ENCODE measurements around the gene ENO2.
"Not testable (repeated sequence)": the region's sequence is repeated elsewhere in the genome, so short reads cannot be mapped to it uniquely, and the experiment has no call there.

The ENO2 gene

DNA sequence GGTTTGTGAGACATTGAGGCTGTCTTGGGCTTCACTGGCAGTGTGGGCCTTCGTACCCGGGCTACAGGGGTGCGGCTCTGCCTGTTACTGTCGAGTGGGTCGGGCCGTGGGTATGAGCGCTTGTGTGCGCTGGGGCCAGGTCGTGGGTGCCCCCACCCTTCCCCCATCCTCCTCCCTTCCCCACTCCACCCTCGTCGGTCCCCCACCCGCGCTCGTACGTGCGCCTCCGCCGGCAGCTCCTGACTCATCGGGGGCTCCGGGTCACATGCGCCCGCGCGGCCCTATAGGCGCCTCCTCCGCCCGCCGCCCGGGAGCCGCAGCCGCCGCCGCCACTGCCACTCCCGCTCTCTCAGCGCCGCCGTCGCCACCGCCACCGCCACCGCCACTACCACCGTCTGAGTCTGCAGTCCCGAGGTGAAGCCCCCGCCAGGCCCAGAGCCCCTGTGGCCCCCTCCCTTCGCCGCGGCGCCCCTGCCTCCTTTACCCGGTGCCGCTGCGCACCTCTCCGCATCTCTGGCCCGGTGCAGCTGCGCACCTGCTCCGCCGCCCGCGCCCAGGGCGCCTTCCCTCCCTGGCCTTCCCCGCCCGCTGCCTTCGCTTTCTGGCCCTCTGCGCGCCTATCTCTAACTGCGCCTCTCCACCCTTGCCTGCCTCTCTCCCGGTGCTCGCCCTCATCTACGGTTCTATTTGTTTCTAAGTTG is at the start of gene ENO2:
Gene ENO2, plus strand, starts transcription at position 335 of the 701 bp plus-strand sequence. CDS start 1,253 bp downstream, outside the sequence.
- peak; percentile 71 to 75 for DNase-seq (ENCODE audit: low read depth in 1 of 2, low spot score in 1 of 2)

DNA sequence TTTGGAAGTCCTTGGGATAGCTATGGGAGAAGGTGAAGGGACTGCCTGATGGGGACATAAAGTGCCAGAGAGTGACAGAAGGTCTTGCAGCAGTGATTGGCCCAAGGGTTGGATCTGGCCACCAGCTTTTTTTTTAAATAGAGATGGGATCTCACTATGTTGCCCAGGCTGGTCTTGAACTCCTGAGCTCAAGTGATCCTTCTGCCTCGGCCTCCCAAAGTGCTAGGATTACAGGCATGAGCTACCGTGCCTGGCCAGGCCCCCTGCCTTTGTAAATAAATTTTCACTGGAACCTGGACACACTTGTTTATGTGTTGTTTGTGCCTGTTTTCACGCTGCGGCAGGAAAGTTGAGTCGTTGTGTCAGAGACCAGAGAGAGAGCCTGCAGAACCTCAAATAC is 49.1 kb upstream of the ENO2 start:
- DNase-seq (ENCODE audit: low read depth in 1 of 2, low spot score in 1 of 2), result not testable (repeated sequence)

DNA sequence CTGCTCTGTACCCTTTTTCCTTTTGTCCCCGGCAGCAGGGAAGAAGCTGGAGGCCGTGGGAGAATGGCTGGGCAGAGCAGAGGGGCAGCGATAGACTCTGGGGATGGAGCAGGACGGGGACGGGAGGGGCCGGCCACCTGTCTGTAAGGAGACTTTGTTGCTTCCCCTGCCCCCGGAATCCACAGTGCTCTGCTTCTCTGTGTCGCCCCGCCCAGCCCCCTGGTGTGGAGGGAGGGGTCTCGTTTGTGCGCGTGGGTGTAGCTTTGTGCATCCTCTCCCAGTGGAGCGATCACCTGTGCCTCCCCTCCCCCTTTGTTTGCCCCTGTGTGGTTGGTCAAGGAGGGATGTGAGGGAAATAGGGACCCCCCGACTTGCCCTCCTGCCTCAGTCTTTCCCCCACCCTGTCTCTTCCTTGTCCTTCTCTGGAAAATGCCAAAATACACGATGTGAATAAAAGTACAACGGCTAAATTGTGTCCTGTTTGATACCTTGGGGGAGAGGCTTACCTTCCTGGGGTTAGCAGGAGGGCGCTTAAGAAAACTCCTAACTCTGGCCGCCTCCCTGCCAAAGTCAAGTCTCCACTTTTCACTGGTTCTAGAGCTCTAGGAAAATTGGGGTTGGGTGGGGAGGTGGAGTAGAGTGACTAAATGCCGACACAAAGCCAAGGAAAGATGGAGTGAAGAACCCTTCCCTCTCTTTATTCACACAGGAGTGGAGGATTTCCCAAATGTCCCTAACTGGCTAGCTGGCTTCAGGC is 48.0 kb upstream of the ENO2 start:
- DNase-seq (ENCODE audit: low read depth in 1 of 2, low spot score in 1 of 2), result no peak

DNA sequence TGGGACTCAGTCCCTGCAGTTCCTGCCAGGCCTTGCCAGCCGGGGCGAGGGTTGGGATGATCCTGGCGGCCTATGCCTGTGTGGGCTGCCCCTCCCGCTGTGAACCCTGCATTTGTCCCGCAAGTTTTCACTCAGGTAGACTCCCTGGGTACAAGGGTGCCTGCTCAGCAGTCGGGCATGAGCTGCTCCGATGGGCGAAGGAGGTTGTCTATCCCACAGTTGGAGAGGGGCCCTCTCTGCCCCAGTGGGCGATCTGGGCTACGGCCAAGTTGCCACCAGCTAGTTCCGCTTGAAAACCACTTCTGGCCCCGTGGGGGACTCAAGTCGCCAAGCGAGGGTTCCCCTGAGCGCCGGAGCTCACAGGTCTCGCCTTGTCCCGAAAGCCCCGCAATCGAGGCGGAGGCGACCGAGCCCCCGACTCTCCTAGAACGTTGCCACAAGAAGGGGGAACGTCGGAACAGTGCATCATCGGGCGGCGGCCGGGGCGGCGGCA is 47.4 kb upstream of the ENO2 start:
- no peak for DNase-seq (ENCODE audit: low read depth in 1 of 2, low spot score in 1 of 2)

DNA sequence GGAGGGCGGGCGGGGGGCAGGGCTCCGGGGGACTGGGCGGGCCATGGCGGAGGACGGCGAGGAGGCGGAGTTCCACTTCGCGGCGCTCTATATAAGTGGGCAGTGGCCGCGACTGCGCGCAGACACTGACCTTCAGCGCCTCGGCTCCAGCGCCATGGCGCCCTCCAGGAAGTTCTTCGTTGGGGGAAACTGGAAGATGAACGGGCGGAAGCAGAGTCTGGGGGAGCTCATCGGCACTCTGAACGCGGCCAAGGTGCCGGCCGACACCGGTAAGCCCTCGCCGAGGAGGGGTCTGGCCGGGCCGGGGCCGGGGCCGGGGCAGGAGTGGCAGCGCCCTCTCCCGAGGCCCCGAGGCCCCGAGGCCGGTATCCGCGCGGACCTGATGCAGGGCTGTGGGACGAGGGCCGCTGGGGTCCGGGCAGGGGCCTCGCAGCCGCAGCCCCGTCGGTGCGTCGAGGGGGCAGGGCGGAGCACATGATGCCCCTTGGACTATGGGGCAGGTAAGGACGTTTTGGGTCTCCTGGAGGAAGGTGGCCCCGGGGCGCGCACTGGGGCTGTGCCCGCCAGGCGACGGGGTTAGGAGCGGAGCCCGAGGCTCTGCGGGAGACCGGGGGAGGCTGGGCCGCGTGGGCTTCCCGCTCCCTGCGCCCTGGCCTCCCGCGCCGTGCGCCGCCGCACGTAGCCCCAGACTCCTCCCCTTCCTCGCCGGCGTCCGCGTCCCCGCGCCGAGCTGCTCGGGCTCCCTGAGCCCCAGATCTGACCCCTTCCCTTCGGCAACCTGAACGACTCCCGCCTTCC is 46.8 kb upstream of the ENO2 start, which contains the start of gene TPI1:
Gene TPI1, plus strand, starts transcription at position 119 of the 798 bp plus-strand sequence. Its CDS starts 36 bp downstream, at position 155.
- DNase-seq (ENCODE audit: low read depth in 1 of 2, low spot score in 1 of 2), result peak; percentile 61 to 74

DNA sequence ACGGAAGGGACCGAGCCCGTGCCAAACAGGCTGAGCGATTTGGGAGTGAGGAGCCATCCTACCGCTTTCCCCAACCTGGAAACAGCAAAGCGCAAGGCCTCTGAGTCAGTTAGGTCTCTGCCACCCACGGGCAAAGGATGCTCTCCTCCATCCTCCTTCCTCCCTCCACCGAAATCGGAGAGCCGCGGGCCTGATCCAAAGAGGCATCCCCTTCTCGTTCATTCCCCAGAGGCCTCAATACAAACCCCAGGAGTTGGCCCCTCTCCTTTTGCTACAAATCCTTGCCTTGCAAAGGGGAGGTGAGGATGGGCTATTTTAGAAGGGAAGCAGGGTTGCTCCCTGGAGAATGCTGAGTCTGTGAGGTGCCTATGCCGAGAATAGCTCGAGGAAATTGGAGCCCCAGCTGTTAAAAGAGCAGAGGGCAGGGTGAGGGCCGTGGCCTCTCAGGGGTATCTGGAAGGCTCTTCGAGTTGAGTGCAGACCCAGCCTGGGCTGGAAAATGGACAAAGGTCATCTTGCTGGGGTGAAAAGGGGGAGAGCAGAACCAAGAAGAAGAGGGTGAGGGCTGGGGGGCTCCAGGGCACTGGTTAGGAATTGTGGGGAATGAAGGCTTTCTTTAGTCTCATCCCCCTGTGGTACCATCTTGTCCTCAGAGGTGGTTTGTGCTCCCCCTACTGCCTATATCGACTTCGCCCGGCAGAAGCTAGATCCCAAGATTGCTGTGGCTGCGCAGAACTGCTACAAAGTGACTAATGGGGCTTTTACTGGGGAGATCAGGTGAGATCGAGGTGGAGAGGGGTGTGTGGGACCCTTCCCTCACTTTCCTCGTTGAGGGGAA is 46.0 kb upstream of the ENO2 start:
- DNase-seq (ENCODE audit: low read depth in 1 of 2, low spot score in 1 of 2), result no peak

DNA sequence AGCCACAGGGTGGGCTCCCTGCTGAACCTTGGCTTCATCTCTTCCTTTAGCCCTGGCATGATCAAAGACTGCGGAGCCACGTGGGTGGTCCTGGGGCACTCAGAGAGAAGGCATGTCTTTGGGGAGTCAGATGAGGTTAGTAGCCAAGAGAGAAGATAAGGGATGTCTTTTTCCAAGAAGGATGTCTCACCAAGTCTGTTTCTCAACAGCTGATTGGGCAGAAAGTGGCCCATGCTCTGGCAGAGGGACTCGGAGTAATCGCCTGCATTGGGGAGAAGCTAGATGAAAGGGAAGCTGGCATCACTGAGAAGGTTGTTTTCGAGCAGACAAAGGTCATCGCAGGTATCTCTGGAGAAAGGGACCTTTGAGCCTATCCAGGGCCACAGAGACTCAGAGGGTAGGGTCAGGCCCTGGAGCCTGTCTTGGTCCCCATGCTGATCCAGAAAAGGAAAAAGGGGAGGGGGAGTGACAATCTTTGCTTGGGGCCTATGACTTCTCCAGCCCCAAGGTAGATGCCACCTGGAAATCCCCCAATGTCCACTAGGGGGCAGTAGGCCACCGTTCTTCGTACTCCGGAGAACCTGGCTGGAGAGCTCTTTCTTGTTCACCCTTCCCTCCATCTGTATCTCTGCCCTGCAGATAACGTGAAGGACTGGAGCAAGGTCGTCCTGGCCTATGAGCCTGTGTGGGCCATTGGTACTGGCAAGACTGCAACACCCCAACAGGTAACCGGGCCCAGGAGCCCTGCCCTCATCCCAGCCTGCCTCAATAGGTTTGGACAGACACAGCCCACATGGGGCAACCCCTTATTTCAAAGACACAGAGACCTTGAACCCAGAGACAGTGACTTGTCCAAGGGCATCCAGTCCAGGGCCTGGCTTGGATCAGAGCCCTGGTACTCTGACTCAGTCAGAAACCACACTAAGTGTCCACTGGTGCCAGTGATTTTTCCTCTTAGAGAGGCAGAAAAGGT is 45.0 kb upstream of the ENO2 start:
- peak; percentile 66 to 76 for DNase-seq (ENCODE audit: low read depth in 1 of 2, low spot score in 1 of 2)

DNA sequence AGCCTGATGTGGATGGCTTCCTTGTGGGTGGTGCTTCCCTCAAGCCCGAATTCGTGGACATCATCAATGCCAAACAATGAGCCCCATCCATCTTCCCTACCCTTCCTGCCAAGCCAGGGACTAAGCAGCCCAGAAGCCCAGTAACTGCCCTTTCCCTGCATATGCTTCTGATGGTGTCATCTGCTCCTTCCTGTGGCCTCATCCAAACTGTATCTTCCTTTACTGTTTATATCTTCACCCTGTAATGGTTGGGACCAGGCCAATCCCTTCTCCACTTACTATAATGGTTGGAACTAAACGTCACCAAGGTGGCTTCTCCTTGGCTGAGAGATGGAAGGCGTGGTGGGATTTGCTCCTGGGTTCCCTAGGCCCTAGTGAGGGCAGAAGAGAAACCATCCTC is 44.1 kb upstream of the ENO2 start:
- DNase-seq (ENCODE audit: low read depth in 1 of 2, low spot score in 1 of 2), result not testable (repeated sequence)

DNA sequence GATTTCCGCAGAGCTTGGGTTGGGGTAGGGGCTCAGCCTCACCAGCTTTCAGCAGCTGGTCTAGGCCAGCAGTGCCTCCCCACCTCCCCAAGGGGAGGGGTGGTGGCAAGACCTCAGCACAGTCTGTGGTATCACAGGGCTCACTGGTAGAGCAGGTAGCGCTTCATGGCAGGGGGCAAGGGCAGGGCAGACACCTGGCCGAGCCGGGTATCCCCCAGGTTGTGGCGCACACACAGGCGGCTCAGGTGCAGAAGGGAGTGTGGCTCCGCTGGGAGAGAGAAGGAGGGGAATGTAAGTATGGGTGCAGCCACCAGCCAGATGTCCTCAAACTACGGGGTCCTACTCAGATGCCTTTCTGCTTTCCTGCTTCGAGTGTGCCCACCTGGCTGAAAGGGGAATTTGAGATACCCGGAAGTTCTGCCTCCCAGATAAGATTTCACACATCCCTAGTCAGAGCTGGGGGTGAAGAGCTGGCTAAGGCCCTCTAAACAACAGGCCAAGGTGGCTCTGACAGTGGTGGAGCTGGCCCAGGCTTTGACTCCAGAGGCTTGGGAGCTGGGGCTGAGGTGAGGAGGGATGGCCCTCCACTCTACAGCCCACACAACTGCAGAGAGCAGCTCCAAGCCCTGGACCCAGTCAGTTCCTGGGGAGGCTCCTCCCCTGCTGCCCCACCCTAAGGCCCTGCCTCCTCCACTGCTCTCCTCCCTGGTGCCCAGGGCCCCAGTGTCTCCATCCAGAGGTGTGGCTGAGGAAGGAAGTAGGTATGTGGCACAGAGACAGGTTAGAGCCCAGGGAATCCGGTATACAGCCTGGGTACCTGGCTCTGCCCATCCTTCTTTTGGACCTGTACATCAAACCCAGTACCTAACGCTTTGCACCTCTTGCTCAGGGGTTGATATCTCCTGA is 43.1 kb upstream of the ENO2 start:
- no peak for DNase-seq (ENCODE audit: low read depth in 1 of 2, low spot score in 1 of 2)

DNA sequence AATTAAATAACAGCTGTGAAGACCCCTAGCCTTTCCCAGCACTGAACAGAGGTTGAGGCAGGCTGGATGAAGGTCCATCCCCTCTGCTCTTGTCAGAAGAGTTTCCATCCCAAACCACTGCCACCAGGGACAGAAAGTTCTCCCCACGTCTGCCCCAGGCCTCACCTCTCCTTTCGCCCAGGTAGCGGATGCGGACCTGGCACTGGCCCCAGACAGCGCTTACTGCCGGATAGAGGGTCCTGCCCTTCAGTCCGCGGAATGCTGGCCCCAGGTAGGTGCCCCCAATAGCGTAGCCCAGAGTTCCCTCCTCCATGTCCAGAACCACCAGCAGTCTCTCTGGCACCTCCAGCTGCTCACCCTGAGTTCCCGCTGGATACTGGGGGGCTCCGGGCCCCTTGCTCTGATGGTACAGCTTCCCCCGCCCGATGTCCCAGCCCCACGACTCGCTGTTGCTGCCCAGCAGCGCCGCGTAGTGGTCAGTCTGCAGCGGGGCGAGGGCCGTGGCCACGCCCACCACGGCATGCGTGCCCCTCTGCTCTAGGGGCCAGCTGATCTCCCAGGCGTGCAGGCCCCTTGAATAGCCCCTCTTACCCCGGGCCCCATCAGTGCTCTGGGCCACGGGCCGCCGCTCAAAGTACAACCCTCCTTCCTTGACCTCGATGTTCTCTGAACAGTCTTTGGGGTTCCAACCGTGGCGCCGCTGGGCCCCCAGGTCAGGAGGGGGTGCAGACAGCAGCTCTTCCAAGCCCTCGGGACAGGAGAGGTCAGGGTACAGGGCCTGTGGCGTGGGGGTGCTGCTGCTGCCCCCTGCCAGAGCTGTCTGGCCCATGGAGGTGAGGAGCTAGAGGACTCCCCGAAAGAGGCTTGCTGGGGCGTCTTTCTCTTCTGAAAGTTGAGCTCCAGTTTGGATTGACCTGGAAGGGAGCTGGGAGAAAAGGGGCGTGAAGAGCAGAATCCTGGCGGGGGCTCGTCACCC is 42.0 kb upstream of the ENO2 start:
- peak; percentile 77 to 81 for DNase-seq (ENCODE audit: low read depth in 1 of 2, low spot score in 1 of 2)

DNA sequence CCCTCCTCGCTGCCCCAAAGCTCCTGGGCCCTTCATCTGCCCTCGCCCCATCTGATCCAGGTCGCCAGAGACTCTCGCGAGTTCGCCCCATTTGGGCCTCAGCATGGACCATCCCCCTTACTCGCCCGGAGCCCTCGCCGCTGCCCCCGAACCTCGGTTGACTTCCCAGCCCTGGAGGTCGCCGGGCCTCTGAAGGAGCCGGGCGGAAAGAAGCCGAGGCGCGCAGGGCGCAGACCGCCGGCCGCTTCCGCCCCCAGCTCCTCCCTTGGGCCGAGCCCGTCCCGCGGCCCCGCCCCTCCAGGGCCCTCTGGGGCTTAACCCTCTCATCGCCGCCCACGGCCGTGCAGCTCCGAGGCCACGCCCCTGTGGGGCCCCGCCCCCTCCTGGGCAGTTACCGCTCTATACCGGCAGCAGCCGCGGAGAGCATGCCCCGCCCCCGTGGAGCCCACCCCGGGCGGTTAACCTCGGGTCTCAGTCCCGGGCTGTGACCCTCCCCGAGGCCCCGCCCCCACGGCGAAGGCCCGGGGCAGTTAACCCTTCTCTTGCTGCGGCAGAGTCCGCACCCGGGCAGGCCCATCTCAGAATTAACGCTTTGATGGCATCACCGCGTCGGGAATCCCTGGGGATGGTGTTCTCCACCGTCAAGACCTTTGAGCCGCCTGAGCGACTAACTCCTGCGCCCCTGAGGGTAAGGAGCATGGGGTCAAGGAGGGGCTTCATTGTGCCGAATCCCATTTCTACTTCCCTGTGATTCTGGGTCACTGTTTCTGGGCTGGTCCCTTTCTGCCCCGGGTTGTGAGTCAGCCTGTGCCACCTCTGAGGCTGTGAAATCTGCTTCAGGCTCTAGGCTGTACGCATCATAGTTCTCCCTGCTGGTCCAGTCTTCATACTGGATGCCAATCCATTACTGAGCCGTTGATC is 41.0 kb upstream of the ENO2 start, which contains the start of gene SPSB2:
Gene SPSB2, minus strand, starts transcription at position 210 of the 921 bp plus-strand sequence. CDS start 402 bp downstream, outside the sequence.
- DNase-seq (ENCODE audit: low read depth in 1 of 2, low spot score in 1 of 2), result peak; percentile 98 to 100

DNA sequence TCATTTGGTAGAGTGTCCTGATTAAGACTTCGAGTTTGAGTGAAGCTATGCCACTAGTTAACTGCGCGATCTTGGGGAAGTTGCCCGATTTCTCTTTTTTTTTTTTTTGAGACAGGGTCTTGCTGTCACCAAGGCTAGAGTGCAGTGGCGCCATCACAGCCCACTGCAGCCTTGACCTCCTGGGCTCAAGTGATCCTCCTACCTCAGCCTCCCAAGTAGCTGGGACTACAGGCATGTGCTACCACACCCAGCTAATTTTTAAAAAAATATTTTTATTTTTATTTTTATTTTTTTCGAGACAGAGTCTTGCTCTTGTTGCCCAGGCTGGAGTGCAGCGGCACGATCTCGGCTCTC is 40.4 kb upstream of the ENO2 start:
- not testable (repeated sequence) for DNase-seq (ENCODE audit: low read depth in 1 of 2, low spot score in 1 of 2)

DNA sequence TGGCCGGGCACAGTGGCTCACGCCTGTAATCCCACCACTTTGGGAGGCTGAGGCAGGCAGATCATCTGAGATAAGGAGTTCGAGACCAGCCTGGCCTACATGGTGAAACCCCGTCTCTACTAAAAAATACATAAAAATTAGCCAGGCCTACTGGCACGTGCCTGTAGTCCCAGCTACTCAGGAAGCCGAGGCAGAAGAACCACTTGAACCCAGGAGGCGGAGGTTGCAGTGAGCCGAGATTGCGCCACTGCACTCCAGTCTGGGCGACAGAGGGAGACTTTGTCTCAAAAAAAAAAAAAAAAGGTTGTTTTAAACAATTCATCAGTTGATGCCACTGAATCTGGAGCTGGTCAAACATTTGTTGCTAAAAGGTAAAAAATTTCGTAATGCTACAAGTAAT is 34.6 kb upstream of the ENO2 start:
- DNase-seq (ENCODE audit: low read depth in 1 of 2, low spot score in 1 of 2), result not testable (repeated sequence)

DNA sequence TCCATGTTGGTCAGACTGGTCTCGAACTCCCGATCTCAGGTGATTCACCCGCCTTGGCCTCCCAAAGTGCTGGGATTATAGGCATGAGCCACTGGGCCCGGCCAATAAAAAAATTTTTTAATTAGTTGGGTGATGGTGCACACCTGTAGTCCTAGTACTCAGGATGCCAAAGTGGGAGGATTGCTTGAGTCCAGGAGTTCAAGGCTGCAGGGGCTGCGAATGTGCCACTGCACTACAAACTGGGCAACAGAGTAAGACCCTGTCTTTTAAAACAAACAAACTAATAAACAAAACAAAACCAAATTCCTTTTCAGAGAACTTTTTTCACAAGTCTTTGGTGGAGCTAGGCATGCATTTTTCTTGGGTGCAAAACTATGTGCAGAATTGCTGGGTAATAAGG is 31.1 kb upstream of the ENO2 start:
- DNase-seq (ENCODE audit: low read depth in 1 of 2, low spot score in 1 of 2), result no peak

DNA sequence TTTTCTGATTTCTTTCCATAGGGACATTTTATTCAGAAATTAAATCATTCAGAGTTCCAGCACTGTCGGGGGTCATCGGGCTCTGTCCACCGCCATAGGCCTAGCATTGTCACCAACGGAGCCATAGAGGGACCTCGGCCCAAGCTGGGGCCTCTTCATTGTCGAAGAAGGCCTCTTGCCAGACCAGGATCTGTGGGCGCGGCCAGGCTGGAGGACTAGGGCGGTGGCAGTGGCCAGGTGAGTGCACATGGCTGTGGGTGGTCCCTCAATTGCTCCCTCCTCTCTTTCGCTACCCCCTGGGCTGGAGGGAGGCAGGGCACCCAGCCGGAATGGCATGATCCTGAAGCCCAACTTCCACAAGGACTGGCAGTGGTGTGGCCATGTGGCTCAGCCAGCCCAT is 30.7 kb upstream of the ENO2 start:
- no peak for DNase-seq (ENCODE audit: low read depth in 1 of 2, low spot score in 1 of 2)

DNA sequence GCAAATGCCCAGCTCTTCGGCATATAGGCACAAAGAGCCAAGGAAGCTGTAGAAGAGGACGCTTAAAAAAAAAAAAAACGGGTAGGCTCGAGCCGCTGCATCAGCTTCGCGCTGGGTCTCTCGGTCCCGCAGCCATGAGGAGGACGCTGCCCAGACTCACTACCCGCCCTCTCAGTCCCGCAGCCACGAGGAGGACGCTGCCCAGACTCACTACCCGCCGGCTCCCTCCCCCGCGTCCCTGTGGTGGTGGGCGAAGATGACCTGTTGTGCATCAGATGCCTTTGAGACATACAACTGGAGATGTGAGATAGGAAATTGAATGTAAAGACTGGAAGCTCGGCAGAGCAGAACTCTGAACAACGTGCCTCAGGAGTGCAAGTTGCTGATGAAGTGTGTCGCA is 29.8 kb upstream of the ENO2 start:
- DNase-seq (ENCODE audit: low read depth in 1 of 2, low spot score in 1 of 2), result no peak

Data from stimulated activated CD4-positive, alpha-beta T cell treated with anti-CD3 and anti-CD28 coated beads, Interleukin-15, amount 100 ng/mL, for 1 hour (primary cell).